Thoracic aorta (tissue), 2 donors: Measurements from ENCODE around the gene NEB. TPM values are rescaled to one million over a fixed set of nuclear protein-coding genes. Genes with fewer than 3 reads are reported as not detected.

Experiments used
- ATAC-seq: fragments of 150-250 bp; one replicate; pipeline ENCODE4 v1.8.0; 2017; ENCODE audit warnings: low read depth; ENCODE audit not compliant: insufficient number of reproducible peaks, low FRiP score
- DNase-seq: peaks from one replicate; pipeline ENCODE4 v3.0.0-alpha.2; 2020; ENCODE audit warnings: low spot score
- H3K27ac ChIP-seq, 2 donors: fragments of 200-600 bp; sonication (generic); 1 replicate in 1 of 2; 2 replicates in 1 of 2; pipeline ENCODE4 v1.5.1; 2016; ENCODE audit warnings: mild to moderate bottlenecking in 2 of 2, moderate library complexity in 2 of 2
- H3K27me3 ChIP-seq: fragments of 200-600 bp; sonication (generic); replicated peaks from 2 replicates; pipeline ENCODE4 v1.6.0; 2016; ENCODE audit warnings: mild to moderate bottlenecking; ENCODE audit not compliant: insufficient read depth
- H3K36me3 ChIP-seq: fragments of 200-600 bp; sonication (generic); one replicate; pipeline ENCODE4 v1.5.1; 2016
- H3K4me1 ChIP-seq, 2 donors: fragments of 200-600 bp; sonication (generic); 1 replicate in 1 of 2; 2 replicates in 1 of 2; pipeline versions ENCODE4 v1.5.1 to v1.6.0; 2016; ENCODE audit warnings: low read depth in 2 of 2, mild to moderate bottlenecking in 1 of 2; ENCODE audit not compliant: control insufficient read depth in 1 of 2
- H3K4me3 ChIP-seq: fragments of 200-600 bp; sonication (generic); 2 replicates; pipeline ENCODE4 v1.5.1; 2016; ENCODE audit warnings: mild to moderate bottlenecking
- H3K9me3 ChIP-seq: fragments of 200-600 bp; sonication (generic); 2 replicates; pipeline ENCODE4 v1.5.1; 2016
- CTCF ChIP-seq: fragments of 200-600 bp; sonication (generic); IDR thresholded peaks from one replicate; pipeline ENCODE4 v1.5.1; 2019; ENCODE audit warnings: antibody characterized with exemption
- total RNA-seq, 2 donors: library from RNA; depleted of rRNA; stranded (reverse); fragments of >200 nt; gene quantifications; one replicate each; pipeline versions ENCODE4 v1.1.0 to v1.2.3, GENCODE V29; 2016

The NEB gene
- total RNA-seq, 2 donors from 2014 or later: 3.2 to 8.6 TPM

GRCh38 chr2:151483546-151483945 is 250.7 kb downstream of the NEB start:
- peaks cover 9% of the 10 kb centered on the region for H3K36me3 ChIP-seq
- no peaks in the 10 kb centered on the region for H3K27me3 ChIP-seq
- no peak for DNase-seq
- no peak for ATAC-seq
- H3K27ac ChIP-seq: no peak overlapping the region
- H3K4me1 ChIP-seq: no peaks in the 10 kb centered on the region
- no peak for TF ChIP-seq CTCF
- no peak overlapping the region for H3K4me3 ChIP-seq
- no peaks in the 10 kb centered on the region for H3K9me3 ChIP-seq

GRCh38 chr2:151482171-151482725 is 252.0 kb downstream of the NEB start:
- no peak for ATAC-seq
- Histone ChIP-seq H3K36me3 (peaks cover 9% of the 10 kb centered on the region), H3K9me3 (no peaks in the 10 kb centered on the region), H3K27ac (no peak overlapping the region), H3K4me3 (no peak overlapping the region), H3K4me1 (no peaks in the 10 kb centered on the region), H3K27me3 (no peaks in the 10 kb centered on the region)
- DNase-seq: no peak
- no peak for TF ChIP-seq CTCF

GRCh38 chr2:151481744-151482143 is 252.5 kb downstream of the NEB start:
- no peak overlapping the region for H3K4me3 ChIP-seq
- TF ChIP-seq CTCF: no peak
- no peaks in the 10 kb centered on the region for H3K9me3 ChIP-seq
- H3K36me3 ChIP-seq: peaks cover 9% of the 10 kb centered on the region
- H3K27me3 ChIP-seq: no peaks in the 10 kb centered on the region
- DNase-seq (no peak), ATAC-seq (no peak)
- no peaks in the 10 kb centered on the region for H3K4me1 ChIP-seq
- H3K27ac ChIP-seq: no peak overlapping the region

GRCh38 chr2:151478011-151478410 is 256.3 kb downstream of the NEB start:
- no peak overlapping the region for H3K4me3 ChIP-seq
- peaks cover 7% of the 10 kb centered on the region for H3K36me3 ChIP-seq
- ATAC-seq: no peak

GRCh38 chr2:151476287-151476686 is 258.0 kb downstream of the NEB start:
- DNase-seq: no peak
- Histone ChIP-seq H3K4me3 (no peak overlapping the region), H3K36me3 (peaks cover 7% of the 10 kb centered on the region), H3K4me1 (no peaks in the 10 kb centered on the region), H3K27me3 (no peaks in the 10 kb centered on the region), H3K27ac (no peak overlapping the region), H3K9me3 (no peaks in the 10 kb centered on the region)
- ATAC-seq: no peak
- no peak for TF ChIP-seq CTCF

More at GRCh38 chr2:151478011-151478410, 256.3 kb downstream of the NEB start:
- Histone ChIP-seq H3K27ac (no peak overlapping the region), H3K27me3 (no peaks in the 10 kb centered on the region), H3K9me3 (no peaks in the 10 kb centered on the region), H3K4me1 (no peaks in the 10 kb centered on the region)
- TF ChIP-seq CTCF: no peak
- DNase-seq: no peak
